ENCODE data around the gene KAZN.

The KAZN gene

DNA sequence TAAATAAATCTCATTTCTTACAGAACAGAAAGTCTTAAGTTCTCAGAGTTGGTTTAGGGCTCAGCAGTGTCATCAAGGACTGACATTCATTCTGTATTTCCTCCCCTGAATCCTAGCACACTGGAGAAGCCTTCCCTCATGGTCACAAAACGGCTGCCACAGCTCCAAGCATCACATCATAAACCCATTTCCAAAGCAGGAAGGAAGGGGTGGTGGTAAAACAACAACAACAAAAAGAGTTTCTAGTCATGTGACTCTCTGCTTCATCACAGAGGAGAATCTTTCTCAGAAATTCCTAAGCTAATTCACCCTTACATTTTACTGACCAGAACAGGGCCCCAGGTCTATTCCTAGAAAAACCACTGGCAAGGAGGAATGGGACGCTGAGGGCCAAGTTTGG lies 210.3 kb downstream of the KAZN start:
- H3K4me3 ChIP-seq (ENCODE audit: low read depth, low read length), result no peak overlapping the region
- no peaks in the 10 kb centered on the region for H3K79me2 ChIP-seq (ENCODE audit: control insufficient read depth, insufficient read depth, low read length, poor library complexity)
- H3K4me1 ChIP-seq (ENCODE audit: control insufficient read depth in 1 of 2, insufficient read depth in 2 of 2, low read length in 2 of 2), result peaks cover 3 to 7% of the 10 kb centered on the region in 2 experiments
- no peak for DNase-seq
- H4K8ac ChIP-seq (ENCODE audit: low read depth, low read length), result no peak overlapping the region
- H2AFZ ChIP-seq (ENCODE audit: insufficient read depth, low read length, poor library complexity), result no peak overlapping the region
- H3K9ac ChIP-seq (ENCODE audit: low read length), result no peak overlapping the region
- H3K18ac ChIP-seq (ENCODE audit: low read length), result no peak overlapping the region
- H2AK5ac ChIP-seq (ENCODE audit: low read length), result no peak overlapping the region
- no peak overlapping the region for H3K14ac ChIP-seq (ENCODE audit: low read length)
- H3K36me3 ChIP-seq (ENCODE audit: control insufficient read depth in 1 of 2, insufficient read depth in 2 of 2, low read length in 2 of 2), result no peaks in the 10 kb centered on the region
- H3K4ac ChIP-seq (ENCODE audit: low read depth, low read length), result no peak overlapping the region
- no peak overlapping the region for H2BK120ac ChIP-seq (ENCODE audit: insufficient read depth, low read length, poor library complexity)
- no CpG with 5 or more reads among the region's 2 CpGs for WGBS (ENCODE audit: extremely low coverage, insufficient coverage, insufficient read length)
- no peaks in the 10 kb centered on the region for H3K27me3 ChIP-seq (ENCODE audit: insufficient read depth, low read length)
- no peak overlapping the region for H4K91ac ChIP-seq (ENCODE audit: low read depth, low read length)
- no peak overlapping the region for H4K12ac ChIP-seq (ENCODE audit: low read depth, low read length)
- no peak overlapping the region for H2BK5ac ChIP-seq (ENCODE audit: low read depth, low read length, poor library complexity)
- no peak overlapping the region for H2BK12ac ChIP-seq (ENCODE audit: low read length)
- no peak overlapping the region for H3K27ac ChIP-seq (ENCODE audit: low read depth, low read length)
- H3K23ac ChIP-seq (ENCODE audit: low read length), result no peak overlapping the region
- peaks cover 15% of the 10 kb centered on the region for H3K9me3 ChIP-seq (ENCODE audit: insufficient read depth, low read depth, low read length)
- no peak overlapping the region for H3K4me2 ChIP-seq (ENCODE audit: low read length)
- H3K79me1 ChIP-seq (ENCODE audit: low read length), result no peaks in the 10 kb centered on the region

DNA sequence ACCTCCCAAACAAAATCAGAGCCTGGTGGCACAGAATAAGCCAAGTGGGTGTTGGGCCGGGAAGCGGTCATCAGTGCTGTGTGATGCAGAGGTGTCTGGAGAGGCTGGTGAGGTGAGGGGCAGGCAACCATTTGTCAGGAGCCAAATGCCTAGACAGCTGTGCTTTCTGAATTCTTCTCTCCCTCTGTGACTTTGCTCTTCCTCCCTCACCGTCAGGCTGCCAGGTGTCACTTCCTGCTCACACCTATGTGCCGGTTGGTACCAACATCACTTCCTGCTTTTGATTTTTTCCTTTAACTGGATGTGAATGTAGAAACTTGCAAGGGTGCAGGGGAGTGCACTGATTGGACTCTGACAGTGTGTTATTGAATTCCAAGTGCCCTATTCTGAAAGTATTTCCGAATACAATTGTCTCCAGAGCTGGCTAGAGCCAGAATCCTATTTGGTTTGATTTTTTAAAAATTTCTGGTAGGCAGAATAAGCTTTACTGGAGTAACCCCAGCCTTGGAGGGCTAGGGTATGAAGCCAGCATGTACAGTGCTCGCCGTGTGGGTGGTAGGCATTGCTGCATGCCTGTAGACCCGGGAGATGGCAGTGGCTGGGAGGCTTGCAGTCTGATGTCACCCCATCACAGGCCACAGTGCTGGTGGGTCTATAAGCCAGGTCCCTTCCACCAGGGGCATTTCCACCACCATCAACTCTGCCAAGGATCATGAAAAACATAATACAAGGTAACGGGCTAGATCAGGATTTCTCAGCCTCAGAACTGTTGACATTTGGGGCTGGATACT lies 210.9 kb downstream of the KAZN start:
- Histone ChIP-seq H2BK120ac (ENCODE audit: insufficient read depth, low read length, poor library complexity) (no peak overlapping the region), H4K91ac (ENCODE audit: low read depth, low read length) (no peak overlapping the region), H4K12ac (ENCODE audit: low read depth, low read length) (no peak overlapping the region), H3K27me3 (ENCODE audit: insufficient read depth, low read length) (no peaks in the 10 kb centered on the region), H2AFZ (ENCODE audit: insufficient read depth, low read length, poor library complexity) (no peak overlapping the region), H3K23ac (ENCODE audit: low read length) (no peak overlapping the region), H2BK12ac (ENCODE audit: low read length) (no peak overlapping the region), H3K9ac (ENCODE audit: low read length) (no peak overlapping the region), H4K8ac (ENCODE audit: low read depth, low read length) (no peak overlapping the region), H3K9me3 (ENCODE audit: insufficient read depth, low read depth, low read length) (peaks cover 15% of the 10 kb centered on the region), H3K14ac (ENCODE audit: low read length) (no peak overlapping the region), H3K18ac (ENCODE audit: low read length) (no peak overlapping the region), H2BK5ac (ENCODE audit: low read depth, low read length, poor library complexity) (no peak overlapping the region), H3K4me1 (ENCODE audit: control insufficient read depth in 1 of 2, insufficient read depth in 2 of 2, low read length in 2 of 2) (peaks cover 3 to 7% of the 10 kb centered on the region in 2 experiments), H2AK5ac (ENCODE audit: low read length) (no peak overlapping the region), H3K79me2 (ENCODE audit: control insufficient read depth, insufficient read depth, low read length, poor library complexity) (no peaks in the 10 kb centered on the region), H3K79me1 (ENCODE audit: low read length) (no peaks in the 10 kb centered on the region), H3K27ac (ENCODE audit: low read depth, low read length) (no peak overlapping the region), H3K4ac (ENCODE audit: low read depth, low read length) (no peak overlapping the region), H3K4me2 (ENCODE audit: low read length) (no peak overlapping the region), H3K4me3 (ENCODE audit: low read depth, low read length) (no peak overlapping the region), H3K36me3 (ENCODE audit: control insufficient read depth in 1 of 2, insufficient read depth in 2 of 2, low read length in 2 of 2) (no peaks in the 10 kb centered on the region)
- no peak for DNase-seq
- WGBS (ENCODE audit: extremely low coverage, insufficient coverage, insufficient read length), result no CpG with 5 or more reads among the region's 9 CpGs

DNA sequence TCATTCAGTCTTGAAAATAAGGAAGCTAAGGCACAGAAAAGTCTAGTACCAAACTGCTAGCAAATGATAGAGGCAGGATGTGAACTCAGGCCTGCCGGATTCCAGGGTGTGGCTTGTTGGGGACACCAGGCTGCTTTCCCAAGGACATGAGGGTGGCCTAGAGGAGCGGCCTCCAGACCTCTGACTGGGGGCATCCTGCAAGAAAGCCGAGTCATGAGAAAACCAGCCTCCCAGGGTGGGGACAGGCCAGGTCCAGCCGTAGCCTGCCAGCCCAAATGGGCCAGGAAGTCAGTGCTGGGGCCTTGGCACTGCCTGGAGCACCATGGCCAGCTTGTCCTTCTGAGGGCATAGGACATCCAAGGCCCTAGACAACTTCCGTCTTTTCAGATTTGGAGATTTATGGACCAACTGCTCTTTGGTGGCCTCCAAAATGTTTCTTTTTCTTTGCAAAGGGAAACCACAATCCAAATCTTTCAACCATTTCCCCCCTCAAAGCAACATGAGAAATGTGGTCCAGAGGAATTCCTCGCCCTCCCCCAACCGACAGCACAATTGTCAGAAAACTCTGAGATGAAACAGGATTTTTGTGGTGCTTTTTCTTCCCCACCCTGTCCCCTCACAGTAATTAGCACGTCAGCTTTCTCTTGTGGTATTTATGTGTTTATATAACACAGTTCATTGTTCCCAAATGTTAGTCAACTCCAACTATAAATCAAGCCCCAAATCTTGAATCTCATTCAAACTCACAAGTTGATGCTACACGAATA lies 212.3 kb downstream of the KAZN start:
- Histone ChIP-seq H2AFZ (ENCODE audit: insufficient read depth, low read length, poor library complexity) (no peak overlapping the region), H3K36me3 (ENCODE audit: control insufficient read depth in 1 of 2, insufficient read depth in 2 of 2, low read length in 2 of 2) (no peaks in the 10 kb centered on the region), H2BK120ac (ENCODE audit: insufficient read depth, low read length, poor library complexity) (no peak overlapping the region), H4K91ac (ENCODE audit: low read depth, low read length) (no peak overlapping the region), H3K18ac (ENCODE audit: low read length) (no peak overlapping the region), H3K79me2 (ENCODE audit: control insufficient read depth, insufficient read depth, low read length, poor library complexity) (no peaks in the 10 kb centered on the region), H3K14ac (ENCODE audit: low read length) (no peak overlapping the region), H2AK5ac (ENCODE audit: low read length) (no peak overlapping the region), H3K23ac (ENCODE audit: low read length) (no peak overlapping the region), H3K9ac (ENCODE audit: low read length) (no peak overlapping the region), H3K4ac (ENCODE audit: low read depth, low read length) (no peak overlapping the region), H2BK5ac (ENCODE audit: low read depth, low read length, poor library complexity) (no peak overlapping the region), H2BK12ac (ENCODE audit: low read length) (no peak overlapping the region), H3K4me3 (ENCODE audit: low read depth, low read length) (no peak overlapping the region), H4K12ac (ENCODE audit: low read depth, low read length) (no peak overlapping the region), H3K27ac (ENCODE audit: low read depth, low read length) (no peak overlapping the region), H3K4me2 (ENCODE audit: low read length) (no peak overlapping the region), H3K27me3 (ENCODE audit: insufficient read depth, low read length) (no peaks in the 10 kb centered on the region), H3K4me1 (ENCODE audit: control insufficient read depth in 1 of 2, insufficient read depth in 2 of 2, low read length in 2 of 2) (peaks cover 3 to 7% of the 10 kb centered on the region in 2 experiments), H4K8ac (ENCODE audit: low read depth, low read length) (no peak overlapping the region), H3K79me1 (ENCODE audit: low read length) (no peaks in the 10 kb centered on the region), H3K9me3 (ENCODE audit: insufficient read depth, low read depth, low read length) (peaks cover 15% of the 10 kb centered on the region)
- WGBS (ENCODE audit: extremely low coverage, insufficient coverage, insufficient read length), result no CpG with 5 or more reads among the region's 9 CpGs
- no peak for DNase-seq

DNA sequence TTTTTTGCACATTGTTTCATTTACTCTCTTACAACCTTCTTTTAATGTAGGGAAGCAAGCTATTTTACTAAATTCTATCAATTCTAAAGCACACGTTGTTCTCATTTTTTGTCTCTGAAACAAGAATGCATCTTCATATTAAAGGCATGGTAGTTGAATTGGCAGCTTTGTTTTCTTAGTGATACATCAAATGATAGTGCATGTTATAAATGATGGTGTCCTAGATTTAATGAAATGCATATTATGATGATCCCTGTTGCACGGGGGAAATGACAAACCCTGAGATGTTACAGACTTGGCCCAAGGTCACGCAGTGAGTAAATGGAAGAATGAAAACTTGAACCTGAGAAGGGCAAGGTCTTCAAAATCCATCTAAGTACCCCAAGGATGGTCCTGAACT lies 213.1 kb downstream of the KAZN start:
- no CpG with 5 or more reads among the region's 3 CpGs for WGBS (ENCODE audit: extremely low coverage, insufficient coverage, insufficient read length)
- no peak overlapping the region for H2BK12ac ChIP-seq (ENCODE audit: low read length)
- H3K18ac ChIP-seq (ENCODE audit: low read length), result no peak overlapping the region
- no peak overlapping the region for H2AK5ac ChIP-seq (ENCODE audit: low read length)
- H4K91ac ChIP-seq (ENCODE audit: low read depth, low read length), result no peak overlapping the region
- no peak overlapping the region for H3K14ac ChIP-seq (ENCODE audit: low read length)
- no peak overlapping the region for H3K23ac ChIP-seq (ENCODE audit: low read length)
- H4K12ac ChIP-seq (ENCODE audit: low read depth, low read length), result no peak overlapping the region
- peaks cover 10% of the 10 kb centered on the region for H3K9me3 ChIP-seq (ENCODE audit: insufficient read depth, low read depth, low read length)
- H3K27me3 ChIP-seq (ENCODE audit: insufficient read depth, low read length), result no peaks in the 10 kb centered on the region
- no peaks in the 10 kb centered on the region for H3K79me1 ChIP-seq (ENCODE audit: low read length)
- no peak overlapping the region for H3K4me2 ChIP-seq (ENCODE audit: low read length)
- DNase-seq, result no peak
- H3K4me1 ChIP-seq (ENCODE audit: control insufficient read depth in 1 of 2, insufficient read depth in 2 of 2, low read length in 2 of 2), result peaks cover 3 to 7% of the 10 kb centered on the region in 2 experiments
- H3K4me3 ChIP-seq (ENCODE audit: low read depth, low read length), result no peak overlapping the region
- H3K9ac ChIP-seq (ENCODE audit: low read length), result no peak overlapping the region
- H2BK5ac ChIP-seq (ENCODE audit: low read depth, low read length, poor library complexity), result no peak overlapping the region
- no peaks in the 10 kb centered on the region for H3K79me2 ChIP-seq (ENCODE audit: control insufficient read depth, insufficient read depth, low read length, poor library complexity)
- H4K8ac ChIP-seq (ENCODE audit: low read depth, low read length), result no peak overlapping the region
- H3K4ac ChIP-seq (ENCODE audit: low read depth, low read length), result no peak overlapping the region
- H3K27ac ChIP-seq (ENCODE audit: low read depth, low read length), result no peak overlapping the region
- H2BK120ac ChIP-seq (ENCODE audit: insufficient read depth, low read length, poor library complexity), result no peak overlapping the region
- H2AFZ ChIP-seq (ENCODE audit: insufficient read depth, low read length, poor library complexity), result no peak overlapping the region
- no peaks in the 10 kb centered on the region for H3K36me3 ChIP-seq (ENCODE audit: control insufficient read depth in 1 of 2, insufficient read depth in 2 of 2, low read length in 2 of 2)
